ENCODE data around the gene MNAT1. TPM values are rescaled to one million over a fixed set of nuclear protein-coding genes. Genes with fewer than 3 reads are reported as not detected.

Gene MNAT1
- total RNA-seq, 1 experiment from 2014 or later: 79.7 TPM

DNA sequence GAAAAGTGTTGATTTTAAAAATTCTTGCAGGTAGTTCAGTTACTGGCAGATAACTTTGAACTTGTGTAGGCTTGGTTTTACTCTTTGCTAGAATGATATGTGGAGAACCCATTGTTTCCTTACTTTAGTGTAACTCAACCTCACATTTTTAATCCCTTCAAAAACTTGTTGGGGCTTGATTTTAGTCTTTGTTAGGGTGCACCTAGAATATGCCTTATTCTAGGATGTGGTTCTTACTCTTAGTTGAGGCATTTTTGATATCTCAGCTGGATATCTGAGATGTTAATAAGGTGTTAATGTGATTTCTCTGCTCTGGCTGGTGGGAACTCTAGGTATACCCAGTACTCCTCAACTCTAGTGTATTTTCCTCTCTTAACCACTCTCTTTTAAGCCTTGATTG, 10.0 kb downstream of the MNAT1 start:
- Histone ChIP-seq H3K79me2 (ENCODE audit: low read depth) (peaks cover 86% of the 10 kb centered on the region), H3K9me2 (ENCODE audit: insufficient read depth) (no peaks in the 10 kb centered on the region), H3K4me1 (replicated peaks; ENCODE audit: insufficient read depth) (no peaks in the 10 kb centered on the region), H3K4me3 (no peak overlapping the region), H4K20me1 (ENCODE audit: insufficient read depth) (peaks cover 12% of the 10 kb centered on the region; the same call in 1 of the 2 replicates), H3K27me3 (ENCODE audit: insufficient read depth, low read depth) (no peaks in the 10 kb centered on the region), H2AFZ (no peak overlapping the region), H3K36me3 (ENCODE audit: low read depth) (0 out of 2 replicates have a peak, but pooled peaks cover 7% of the 10 kb centered on the region), H3K4me2 (no peak overlapping the region), H3F3A (ENCODE audit: insufficient read depth, low read depth) (no peaks in the 10 kb centered on the region), H3K9me3 (ENCODE audit: insufficient read depth, low read depth) (peaks cover 17% of the 10 kb centered on the region; the same call in 1 of the 2 replicates), H3K27ac (no peak overlapping the region)
- ChIA-PET CTCF (no interaction called here), POLR2A (ENCODE audit: unreplicated experiment) (no interaction called here)
- DNase-seq: no peak
- no peak for TF ChIP-seq CTCF (conservative IDR thresholded peaks at IDR 0.05)
- TF ChIP-seq EZH2 (IDR thresholded peaks at IDR 0.05; ENCODE audit: low read depth): no peak
- no TSS peak for BruUV-seq (replicated peaks)
- intact Hi-C loops (cut with micrococcal nuclease; ENCODE audit: unreplicated experiment): no loop called here

DNA sequence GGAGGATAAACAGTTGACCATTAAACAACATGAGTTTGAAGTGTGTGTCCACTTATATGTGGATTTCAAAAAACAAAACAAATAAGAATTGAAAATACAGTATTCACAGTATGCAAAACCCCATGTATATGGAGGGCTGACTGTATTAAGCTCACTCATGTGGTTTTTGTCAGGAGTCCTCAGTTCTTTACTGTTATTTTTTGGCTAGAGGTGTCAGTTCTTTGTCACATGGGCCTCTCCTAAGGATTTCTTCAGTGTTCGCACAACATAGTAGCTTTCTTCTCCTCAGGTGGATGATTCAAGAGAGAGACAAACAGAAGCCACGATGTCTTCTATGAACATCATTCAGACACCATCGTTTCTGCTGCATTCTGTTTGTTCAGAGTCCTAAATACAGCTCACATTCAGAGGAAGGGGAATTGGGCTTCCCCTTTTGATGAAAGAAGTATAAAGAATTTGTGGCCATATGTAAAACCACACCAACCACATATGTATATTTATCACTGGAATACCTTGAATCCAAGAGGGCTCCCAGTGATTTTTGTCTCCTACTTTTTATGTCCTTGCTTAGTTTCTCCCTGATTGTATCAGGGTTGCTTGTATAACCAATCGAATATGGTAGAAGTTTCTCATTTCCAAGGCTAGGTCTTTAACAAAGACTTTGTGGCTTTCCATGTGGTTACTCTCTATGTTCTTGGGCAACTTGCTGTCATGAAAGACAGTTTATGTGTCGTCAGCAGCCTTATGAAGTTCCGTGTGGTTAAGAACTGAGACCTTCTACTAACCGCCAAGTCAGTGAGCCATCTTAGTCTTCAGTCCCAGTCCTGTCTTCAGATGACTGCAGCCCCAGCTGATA, 18.9 kb downstream of the MNAT1 start:
- peaks cover 15% of the 10 kb centered on the region for H3F3A ChIP-seq (ENCODE audit: insufficient read depth, low read depth)
- 0 out of 2 replicates have a peak, but pooled peaks cover 2% of the 10 kb centered on the region for H3K36me3 ChIP-seq (ENCODE audit: low read depth)
- ChIA-PET POLR2A (ENCODE audit: unreplicated experiment) (interaction anchor here (0.7 kb wide), 1 partner anchor 817 kb away, joined by 9 read pairs; no protein-coding TSS in a partner anchor), CTCF (no interaction called here)
- intact Hi-C loops (cut with micrococcal nuclease; ENCODE audit: unreplicated experiment): no loop called here
- H3K4me1 ChIP-seq (replicated peaks; ENCODE audit: insufficient read depth): peaks cover 26% of the 10 kb centered on the region
- H3K9me2 ChIP-seq (ENCODE audit: insufficient read depth): no peaks in the 10 kb centered on the region
- H2AFZ ChIP-seq: no peak overlapping the region
- no peak overlapping the region for H3K4me3 ChIP-seq
- no peaks in the 10 kb centered on the region for H3K27me3 ChIP-seq (ENCODE audit: insufficient read depth, low read depth)
- no peaks in the 10 kb centered on the region; the same call in 1 of the 2 replicates for H3K9me3 ChIP-seq (ENCODE audit: insufficient read depth, low read depth)
- no peak overlapping the region for H3K4me2 ChIP-seq
- TF ChIP-seq CTCF (conservative IDR thresholded peaks at IDR 0.05) (no peak), EZH2 (IDR thresholded peaks at IDR 0.05; ENCODE audit: low read depth) (no peak)
- H4K20me1 ChIP-seq (ENCODE audit: insufficient read depth): no peaks in the 10 kb centered on the region
- BruUV-seq (replicated peaks): no TSS peak
- DNase-seq: no peak
- H3K79me2 ChIP-seq (ENCODE audit: low read depth): peaks cover 93% of the 10 kb centered on the region
- no peak overlapping the region for H3K27ac ChIP-seq

DNA sequence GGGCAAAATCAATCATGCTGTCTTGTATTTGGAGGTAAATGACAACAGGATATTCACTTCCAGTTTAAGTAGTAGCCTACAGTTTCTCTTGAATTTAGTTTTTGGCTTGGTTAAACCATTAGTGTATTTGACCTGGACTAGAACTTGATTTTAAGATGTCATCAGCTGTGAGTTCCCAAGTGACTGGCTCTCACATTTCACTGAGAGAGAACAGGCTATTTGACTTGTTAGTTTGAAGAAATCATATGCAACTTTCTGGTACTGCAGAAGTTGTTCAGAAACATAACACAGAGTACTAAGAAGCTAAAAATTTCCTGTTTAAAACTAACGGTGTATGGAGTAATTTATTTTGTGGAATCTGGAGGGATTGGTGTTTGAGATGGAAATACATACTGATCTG, 22.3 kb downstream of the MNAT1 start:
- Histone ChIP-seq H3K79me2 (ENCODE audit: low read depth) (peaks cover 92% of the 10 kb centered on the region), H3K27me3 (ENCODE audit: insufficient read depth, low read depth) (no peaks in the 10 kb centered on the region), H4K20me1 (ENCODE audit: insufficient read depth) (no peaks in the 10 kb centered on the region), H3F3A (ENCODE audit: insufficient read depth, low read depth) (peaks cover 29% of the 10 kb centered on the region), H3K27ac (peak overlapping the region; percentile 89), H3K4me3 (no peak overlapping the region), H3K4me1 (replicated peaks; ENCODE audit: insufficient read depth) (peaks cover 60% of the 10 kb centered on the region), H3K36me3 (ENCODE audit: low read depth) (no peaks in the 10 kb centered on the region), H3K9me2 (ENCODE audit: insufficient read depth) (no peaks in the 10 kb centered on the region), H3K9me3 (ENCODE audit: insufficient read depth, low read depth) (no peaks in the 10 kb centered on the region; the same call in 1 of the 2 replicates), H3K4me2 (peak overlapping the region; percentile 53), H2AFZ (no peak overlapping the region)
- no peak for DNase-seq
- BruUV-seq (replicated peaks): no TSS peak
- intact Hi-C loops (cut with micrococcal nuclease; ENCODE audit: unreplicated experiment): no loop called here
- no peak for TF ChIP-seq CTCF (conservative IDR thresholded peaks at IDR 0.05)
- no peak for TF ChIP-seq EZH2 (IDR thresholded peaks at IDR 0.05; ENCODE audit: low read depth)
- ChIA-PET POLR2A (ENCODE audit: unreplicated experiment) (interaction anchor here (0.6 kb wide), 2 partner anchors 11 to 20 kb away, joined by 3 to 4 read pairs; no protein-coding TSS in a partner anchor), CTCF (no interaction called here)

Data from PC-9 (cell line).